ENCODE results near the gene KDF1. TPM values are rescaled to one million over a fixed set of nuclear protein-coding genes. Genes with fewer than 3 reads are reported as not detected.
A peak's percentile ranks its signal among the peaks of the same experiment; 100 is the strongest.

Gene KDF1
- total and polyA plus RNA-seq, 2 of the 13 experiments (the other 11 are each of a cell fraction or from before 2014, with no cell fraction given) = 1.9 to 4.9 TPM

- TF ChIP-seq ZNF687 (CRISPR knock-in tag; IDR thresholded peaks at IDR 0.05) (peak; percentile 83), ZBTB21 (CRISPR knock-in tag; IDR thresholded peaks at IDR 0.05) (no peak), ZNF83 (CRISPR knock-in tag; IDR thresholded peaks at IDR 0.05; ENCODE audit: borderline replicate concordance) (no peak), ZBTB8A (CRISPR knock-in tag; IDR thresholded peaks at IDR 0.05; ENCODE audit: borderline replicate concordance, low read depth) (no peak), CREB3 (CRISPR knock-in tag; IDR thresholded peaks at IDR 0.05) (no peak), ATF3 (CRISPR knock-in tag; IDR thresholded peaks at IDR 0.05) (peak; percentile 68), ZNF562 (CRISPR knock-in tag; IDR thresholded peaks at IDR 0.05; ENCODE audit: borderline replicate concordance) (no peak), NCOR1 (IDR thresholded peaks at IDR 0.05; ENCODE audit: borderline replicate concordance, low read length) (no peak), HNF4G (IDR thresholded peaks at IDR 0.05; ENCODE audit: borderline replicate concordance, low read depth, low read length) (no peak), HNF4G (CRISPR knock-in tag; IDR thresholded peaks at IDR 0.05; ENCODE audit: borderline replicate concordance, low read depth) (no peak), RAD21 (CRISPR knock-in tag; IDR thresholded peaks at IDR 0.05) (no peak), BHLHE40 (IDR thresholded peaks at IDR 0.05; ENCODE audit: low read length) (no peak), TMF1 (CRISPR knock-in tag; IDR thresholded peaks at IDR 0.05; ENCODE audit: low read depth) (no peak), RARA (CRISPR knock-in tag; IDR thresholded peaks at IDR 0.05) (peak; percentile 58), ZNF501 (CRISPR knock-in tag; IDR thresholded peaks at IDR 0.05) (no peak), KDM5A (IDR thresholded peaks at IDR 0.05; ENCODE audit: borderline replicate concordance, low read length) (no peak), ZBTB26 (CRISPR knock-in tag; IDR thresholded peaks at IDR 0.05; ENCODE audit: borderline replicate concordance) (peak; percentile 77; the same call in 1 of the 2 replicates), DPF2 (CRISPR knock-in tag; IDR thresholded peaks at IDR 0.05; ENCODE audit: borderline replicate concordance, low read depth) (no peak), HMG20A (CRISPR knock-in tag; IDR thresholded peaks at IDR 0.05; ENCODE audit: borderline replicate concordance) (no peak), USF2 (IDR thresholded peaks at IDR 0.05; ENCODE audit: low read depth, low read length) (no peak), USF2 (CRISPR knock-in tag; IDR thresholded peaks at IDR 0.05; ENCODE audit: borderline replicate concordance) (no peak)
Measured at GRCh38 chr1:26907071-26907917, 53.0 kb downstream of the KDF1 start (continued).
